Endothelial cell (in vitro differentiated cells): ENCODE measurements around the gene ANKH. TPM values are rescaled to one million over a fixed set of nuclear protein-coding genes. Genes with fewer than 3 reads are reported as not detected.

Source experiments
- DNase-seq: peaks from one replicate; pipeline ENCODE4 v3.0.0; 2021; ENCODE audit warnings: low spot score
- H3K27ac Mint-ChIP-seq: one replicate; pipeline ENCODE4 v1.8.0; 2021; ENCODE audit warnings: mixed read lengths, inconsistent platforms; ENCODE audit not compliant: unreplicated experiment
- H3K27me3 Mint-ChIP-seq: one replicate; pipeline ENCODE4 v1.8.0; 2021; ENCODE audit warnings: mild to moderate bottlenecking, moderate library complexity, mixed read lengths, inconsistent platforms; ENCODE audit not compliant: unreplicated experiment
- H3K36me3 Mint-ChIP-seq: one replicate; pipeline ENCODE4 v1.8.0; 2021; ENCODE audit warnings: mild to moderate bottlenecking, low read depth, mixed read lengths, inconsistent platforms; ENCODE audit not compliant: unreplicated experiment
- H3K4me1 Mint-ChIP-seq: one replicate; pipeline ENCODE4 v1.8.0; 2021; ENCODE audit warnings: mild to moderate bottlenecking, mixed read lengths, inconsistent platforms; ENCODE audit not compliant: unreplicated experiment
- H3K4me3 Mint-ChIP-seq: one replicate; pipeline ENCODE4 v1.8.0; 2021; ENCODE audit warnings: mild to moderate bottlenecking, mixed read lengths, inconsistent platforms; ENCODE audit not compliant: unreplicated experiment
- H3K9me3 Mint-ChIP-seq: one replicate; pipeline ENCODE4 v1.8.0; 2021; ENCODE audit warnings: mixed read lengths, inconsistent platforms; ENCODE audit not compliant: unreplicated experiment
- CTCF ChIP-seq: fragments of 200-600 bp; sonication (generic); IDR thresholded peaks from one replicate; pipeline ENCODE4 v1.5.0; 2021; ENCODE audit warnings: antibody characterized with exemption; ENCODE audit not compliant: unreplicated experiment
- total RNA-seq: library from RNA; stranded (reverse); fragmentation: NEBNext Ultra II Directional; extraction: Animal tissue kit (Norgen Biotek cat#: 25700); gene quantifications from one replicate; pipeline ENCODE4 v1.2.1, GENCODE V29; 2021; ENCODE audit not compliant: unreplicated experiment

The ANKH gene
- total RNA-seq, 1 donor from 2014 or later, result 61.8 TPM

- no peak overlapping the region for H3K27ac Mint-ChIP-seq
- no peak for DNase-seq
- TF ChIP-seq CTCF, result no peak
- H3K27me3 Mint-ChIP-seq, result no peaks in the 10 kb centered on the region
- H3K4me3 Mint-ChIP-seq, result no peak overlapping the region
- no peaks in the 10 kb centered on the region for H3K9me3 Mint-ChIP-seq
- peaks cover 10% of the 10 kb centered on the region for H3K4me1 Mint-ChIP-seq
- H3K36me3 Mint-ChIP-seq, result no peaks in the 10 kb centered on the region
These were observed 21.8 kb upstream of the ANKH start for GRCh38 chr5:14893381-14893780.

GRCh38 chr5:14890846-14891245 is 19.3 kb upstream of the ANKH start:
- TF ChIP-seq CTCF, result no peak
- Mint-ChIP-seq H3K36me3 (no peaks in the 10 kb centered on the region), H3K27ac (no peak overlapping the region), H3K4me1 (peaks cover 10% of the 10 kb centered on the region), H3K9me3 (no peaks in the 10 kb centered on the region), H3K4me3 (no peak overlapping the region), H3K27me3 (no peaks in the 10 kb centered on the region)
- DNase-seq, result no peak

GRCh38 chr5:14884062-14884612 is 12.6 kb upstream of the ANKH start:
- Mint-ChIP-seq H3K27me3 (peaks cover 5% of the 10 kb centered on the region), H3K4me3 (no peak overlapping the region), H3K27ac (no peak overlapping the region), H3K36me3 (no peaks in the 10 kb centered on the region), H3K9me3 (no peaks in the 10 kb centered on the region), H3K4me1 (peaks cover 15% of the 10 kb centered on the region)
- DNase-seq, result no peak
- TF ChIP-seq CTCF, result no peak

GRCh38 chr5:14882658-14883580 is 11.3 kb upstream of the ANKH start:
- Mint-ChIP-seq H3K4me3 (no peak overlapping the region), H3K27ac (no peak overlapping the region), H3K4me1 (peaks cover 16% of the 10 kb centered on the region), H3K9me3 (no peaks in the 10 kb centered on the region), H3K27me3 (peaks cover 6% of the 10 kb centered on the region), H3K36me3 (no peaks in the 10 kb centered on the region)
- no peak for TF ChIP-seq CTCF
- DNase-seq, result no peak

GRCh38 chr5:14881826-14882225 is 10.2 kb upstream of the ANKH start:
- no peaks in the 10 kb centered on the region for H3K36me3 Mint-ChIP-seq
- no peaks in the 10 kb centered on the region for H3K9me3 Mint-ChIP-seq
- H3K4me1 Mint-ChIP-seq, result peaks cover 25% of the 10 kb centered on the region
- H3K27ac Mint-ChIP-seq, result no peak overlapping the region
- DNase-seq, result no peak
- H3K27me3 Mint-ChIP-seq, result peaks cover 6% of the 10 kb centered on the region
- no peak overlapping the region for H3K4me3 Mint-ChIP-seq
- TF ChIP-seq CTCF, result no peak
